HG03469 (cell line): Measurements from ENCODE around the gene EXOSC2.
"Not testable (repeated sequence)": the region's sequence is repeated elsewhere in the genome, so short reads cannot be mapped to it uniquely, and the experiment has no call there.

Experiments used
- ATAC-seq: cut with Tn5 transposase; IDR thresholded peaks from one replicate; pipeline ENCODE4 v1.9.1; 2021; ENCODE audit warnings: mild to moderate bottlenecking, moderate library complexity, moderate number of reproducible peaks; ENCODE audit not compliant: unreplicated experiment

Gene EXOSC2

DNA sequence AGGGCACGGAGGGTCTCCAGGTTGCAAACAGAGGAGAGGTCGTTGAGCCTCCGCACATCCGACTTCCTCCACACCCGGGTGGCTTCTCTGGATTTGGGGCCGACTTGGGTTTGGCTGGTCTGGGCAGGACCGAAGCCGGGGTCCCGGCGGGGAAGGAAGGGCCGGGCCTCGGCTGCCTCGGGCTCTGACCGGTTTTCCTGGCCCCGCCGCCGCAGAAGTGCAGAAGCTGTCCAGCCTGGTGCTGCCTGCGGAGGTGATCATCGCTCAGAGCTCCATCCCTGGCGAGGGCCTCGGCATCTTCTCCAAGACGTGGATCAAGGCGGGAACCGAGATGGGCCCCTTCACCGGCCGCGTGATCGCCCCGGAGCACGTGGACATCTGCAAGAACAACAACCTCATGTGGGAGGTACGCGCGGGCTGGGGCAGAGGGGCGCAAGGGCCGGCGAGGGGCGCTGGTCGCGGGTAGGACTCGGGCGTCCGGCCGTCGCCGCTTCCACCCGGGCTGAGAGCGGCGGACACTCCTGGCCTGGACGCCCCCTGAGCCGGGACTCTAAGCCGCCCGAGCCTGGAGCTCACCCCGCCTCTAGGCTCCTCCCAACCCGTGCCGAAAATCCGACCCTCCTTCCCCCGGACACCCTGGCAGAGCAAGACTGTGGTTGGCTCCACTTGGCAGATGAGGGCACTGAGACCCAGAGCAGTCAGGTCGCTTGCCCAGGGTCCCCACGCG, 27.0 kb upstream of the EXOSC2 start:
- no peak for ATAC-seq

DNA sequence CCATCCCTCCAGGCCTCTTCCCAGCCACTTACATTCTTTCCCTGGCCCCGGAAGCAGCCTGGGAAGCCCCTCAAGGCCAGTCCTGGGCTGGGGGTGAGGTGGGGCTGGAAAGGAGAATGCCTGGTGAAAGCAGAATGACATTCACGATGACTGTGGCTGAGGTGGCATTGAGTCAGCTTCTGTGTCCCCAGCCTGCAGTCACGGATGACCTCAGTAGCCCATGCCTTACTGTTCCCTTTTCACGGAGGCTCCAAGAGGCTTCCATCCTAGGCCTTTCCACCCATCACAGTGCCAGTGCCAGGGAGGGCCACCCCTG, 26.5 kb upstream of the EXOSC2 start:
- ATAC-seq, result no peak

DNA sequence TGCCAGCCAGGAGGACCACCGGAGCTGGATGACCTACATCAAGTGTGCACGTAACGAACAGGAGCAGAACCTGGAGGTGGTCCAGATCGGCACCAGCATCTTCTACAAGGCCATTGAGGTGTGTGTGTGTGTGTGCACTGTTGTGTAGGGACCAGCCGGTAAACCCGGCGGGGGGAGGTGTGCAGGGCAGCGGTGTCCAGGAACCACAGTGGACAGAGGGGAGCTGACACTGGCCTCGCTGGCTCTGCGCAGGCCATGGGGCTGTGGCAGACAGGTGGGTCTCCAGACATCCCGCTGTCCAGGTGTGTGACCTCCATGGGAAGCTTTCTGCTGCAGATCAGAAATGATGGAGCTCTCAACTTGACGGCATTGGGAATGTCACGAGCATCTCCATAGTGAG, 25.4 kb upstream of the EXOSC2 start:
- ATAC-seq, result no peak

DNA sequence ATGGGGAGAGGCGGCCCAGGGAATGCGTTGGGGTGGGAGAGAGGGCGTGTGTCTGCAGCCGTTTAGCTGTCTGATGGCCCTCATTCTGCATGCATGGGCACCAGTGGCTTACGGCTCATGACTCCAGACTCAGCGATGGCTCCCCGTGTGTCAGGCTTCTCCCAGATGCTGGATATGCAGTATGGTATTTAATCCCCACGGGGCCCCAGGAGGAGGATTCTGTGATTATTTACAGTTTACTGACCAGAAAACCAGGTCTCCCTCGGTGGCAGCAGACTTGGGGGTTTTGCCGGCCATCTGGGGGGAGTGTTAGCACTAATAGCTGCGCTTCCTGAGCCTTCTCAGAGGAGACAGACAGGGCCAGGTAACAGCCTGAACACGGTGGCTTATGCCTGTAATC, 24.9 kb upstream of the EXOSC2 start:
- no peak for ATAC-seq

DNA sequence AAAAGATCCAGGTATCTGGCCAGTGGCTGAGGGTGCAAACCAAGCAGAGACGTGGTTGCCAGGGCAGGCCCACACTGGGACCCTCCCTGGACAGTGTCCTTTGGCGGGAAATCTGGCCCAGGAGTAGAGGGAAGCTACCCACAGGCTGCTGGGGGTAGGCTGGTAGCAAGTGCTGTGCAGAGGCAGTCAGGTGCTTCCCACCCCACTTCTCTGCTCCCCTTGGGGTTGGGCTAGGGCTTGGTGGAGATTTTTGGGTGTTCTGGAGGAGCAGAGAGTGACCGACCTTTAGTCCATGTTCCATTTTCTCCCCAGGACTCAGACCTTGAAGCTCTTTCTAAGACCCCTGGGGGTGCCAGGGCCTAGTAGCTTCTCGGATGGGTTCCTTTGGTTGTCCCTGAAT, 23.6 kb upstream of the EXOSC2 start:
- no peak for ATAC-seq

DNA sequence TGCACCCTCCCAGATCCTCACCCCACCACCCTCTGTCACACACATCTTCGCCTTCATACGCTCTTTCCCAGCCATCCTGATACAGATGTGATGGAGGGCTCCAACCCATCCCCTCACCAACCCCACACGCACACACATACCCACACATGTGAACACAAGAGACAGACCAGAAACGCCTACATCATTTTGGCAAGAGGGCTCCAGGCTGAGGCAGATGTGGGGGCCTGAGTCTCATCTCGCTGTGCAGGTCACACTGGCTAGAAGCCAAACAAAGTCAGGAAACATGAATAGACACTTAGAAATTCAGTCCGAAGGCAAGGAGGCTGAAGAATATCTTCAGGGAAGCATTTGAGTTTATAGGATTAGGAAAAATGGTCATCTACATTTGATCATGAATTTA, 22.9 kb upstream of the EXOSC2 start:
- ATAC-seq, result no peak

DNA sequence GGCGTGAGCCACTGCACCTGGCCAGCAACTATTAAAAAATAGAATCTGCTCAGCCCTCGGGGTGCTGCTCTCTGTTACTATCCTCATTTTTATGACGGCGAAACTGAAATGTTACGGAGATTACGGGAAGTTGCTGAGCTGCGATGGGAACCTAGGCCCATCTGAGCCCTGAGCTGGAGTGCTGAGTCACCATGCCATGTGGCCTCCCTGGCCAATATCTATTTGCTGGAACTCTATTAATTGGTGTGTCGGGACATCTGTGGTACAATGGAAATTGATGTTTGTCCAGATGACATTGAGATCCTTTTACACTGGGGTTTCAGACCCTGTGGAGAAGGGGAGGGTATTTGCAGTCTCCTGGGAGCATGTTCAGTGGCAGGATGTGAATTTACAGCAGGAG, 21.1 kb upstream of the EXOSC2 start:
- ATAC-seq, result no peak

DNA sequence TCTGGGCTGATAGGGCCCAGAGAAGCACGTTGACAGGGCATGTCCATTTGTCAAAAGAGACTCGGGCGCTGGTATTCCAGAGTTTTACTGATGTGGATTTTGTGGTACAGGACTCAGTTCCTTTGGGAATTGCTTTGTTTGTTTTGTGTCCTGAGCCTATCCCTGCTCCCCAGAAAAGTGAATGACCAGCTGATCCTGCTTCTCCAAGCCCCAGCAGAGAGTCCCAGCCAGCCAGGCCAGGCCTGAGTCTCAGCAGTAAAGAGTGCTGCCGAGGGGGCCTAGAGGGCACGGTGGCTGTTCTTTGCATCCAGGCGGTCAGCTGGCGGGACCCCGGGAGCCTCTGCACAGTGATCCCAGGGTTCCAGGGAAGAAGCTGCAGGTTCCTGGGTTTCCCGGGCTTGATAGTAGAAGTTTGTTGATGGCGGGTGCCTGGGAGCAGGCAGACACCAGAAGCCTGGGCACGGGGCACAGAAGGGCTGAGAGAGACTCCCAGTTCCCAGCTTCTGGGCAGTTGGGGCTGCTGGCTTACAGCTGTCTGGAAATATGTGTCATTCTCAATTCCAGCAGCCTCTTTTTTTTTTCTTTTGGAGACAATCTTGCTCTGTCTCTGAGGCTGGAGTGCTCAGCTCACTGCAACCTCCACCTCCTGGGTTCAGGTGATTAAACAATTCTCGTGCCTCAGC, 20.5 kb upstream of the EXOSC2 start:
- ATAC-seq, result no peak

DNA sequence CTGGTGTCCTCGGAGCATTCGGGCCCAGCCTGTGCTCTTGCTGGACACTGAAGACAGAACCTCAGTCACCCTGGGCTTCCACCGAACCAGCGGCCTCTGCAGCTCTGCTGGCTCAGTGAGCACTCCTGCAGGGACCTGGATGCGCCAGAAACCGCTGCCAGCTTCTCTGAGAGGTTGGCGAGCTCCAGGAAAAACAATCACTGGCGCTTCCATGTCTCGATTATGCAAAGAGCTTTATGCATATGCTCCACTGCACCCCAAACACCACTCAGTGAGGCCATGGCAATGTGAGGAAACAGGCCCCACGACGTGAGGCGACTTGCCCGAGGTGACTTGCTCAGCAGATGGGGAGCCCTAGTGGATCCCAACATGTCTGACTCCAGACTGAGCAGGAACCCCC, 18.2 kb upstream of the EXOSC2 start:
- ATAC-seq, result no peak

DNA sequence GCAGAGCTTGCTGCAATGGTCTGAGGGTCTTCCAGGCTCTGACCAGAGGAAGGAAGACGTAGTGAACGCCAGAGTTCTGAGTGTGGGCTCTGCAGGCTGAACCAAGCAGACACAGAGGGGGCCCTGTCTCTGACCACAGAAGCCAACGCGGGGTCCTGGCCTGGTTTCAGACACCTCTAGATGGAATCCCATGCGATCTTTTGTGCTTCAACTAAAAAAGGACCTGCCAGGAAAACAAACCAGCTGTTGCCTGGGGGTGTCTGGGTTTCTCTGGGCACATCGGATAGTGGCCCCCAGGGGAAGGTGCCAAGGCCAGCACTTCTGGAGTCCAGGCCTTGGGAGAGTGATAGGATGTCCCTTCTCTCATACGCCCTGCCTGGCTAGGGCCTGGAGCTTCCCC, 16.3 kb upstream of the EXOSC2 start:
- ATAC-seq, result no peak

DNA sequence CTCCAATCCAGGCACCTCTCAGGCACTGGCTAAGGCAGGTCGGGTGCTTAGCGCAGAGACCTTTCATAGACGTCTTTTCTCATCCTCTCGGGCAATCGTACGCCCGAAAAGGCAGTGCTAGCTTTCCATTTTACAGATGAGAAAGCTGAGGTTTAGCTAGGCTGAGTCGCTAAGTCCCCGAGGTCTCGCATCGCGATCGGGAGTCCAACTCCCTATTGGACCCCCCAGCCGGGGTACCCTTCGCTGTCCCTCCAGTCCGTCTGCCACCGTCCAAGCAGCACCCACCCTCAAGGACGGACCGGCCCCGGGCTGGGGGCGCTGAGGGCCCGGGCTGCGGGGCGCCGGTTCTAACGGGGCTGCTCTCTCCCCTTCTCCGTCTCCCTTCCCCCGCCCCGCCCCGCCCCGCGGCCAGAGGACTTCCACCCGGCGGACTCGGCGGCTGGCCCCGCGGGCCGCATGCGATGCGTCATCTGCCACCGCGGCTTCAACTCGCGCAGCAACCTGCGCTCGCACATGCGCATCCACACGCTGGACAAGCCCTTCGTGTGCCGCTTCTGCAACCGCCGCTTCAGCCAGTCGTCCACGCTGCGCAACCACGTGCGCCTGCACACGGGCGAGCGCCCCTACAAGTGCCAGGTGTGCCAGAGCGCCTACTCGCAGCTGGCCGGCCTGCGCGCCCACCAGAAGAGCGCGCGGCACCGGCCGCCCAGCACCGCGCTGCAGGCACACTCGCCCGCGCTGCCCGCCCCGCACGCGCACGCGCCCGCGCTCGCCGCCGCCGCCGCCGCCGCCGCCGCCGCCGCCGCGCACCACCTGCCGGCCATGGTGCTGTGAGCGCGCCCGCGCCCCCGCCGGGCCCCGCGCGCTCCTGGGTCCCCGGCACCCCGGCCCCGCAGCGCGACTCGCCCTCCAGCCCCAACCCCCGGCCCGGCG, 12.5 kb upstream of the EXOSC2 start:
- no peak for ATAC-seq

DNA sequence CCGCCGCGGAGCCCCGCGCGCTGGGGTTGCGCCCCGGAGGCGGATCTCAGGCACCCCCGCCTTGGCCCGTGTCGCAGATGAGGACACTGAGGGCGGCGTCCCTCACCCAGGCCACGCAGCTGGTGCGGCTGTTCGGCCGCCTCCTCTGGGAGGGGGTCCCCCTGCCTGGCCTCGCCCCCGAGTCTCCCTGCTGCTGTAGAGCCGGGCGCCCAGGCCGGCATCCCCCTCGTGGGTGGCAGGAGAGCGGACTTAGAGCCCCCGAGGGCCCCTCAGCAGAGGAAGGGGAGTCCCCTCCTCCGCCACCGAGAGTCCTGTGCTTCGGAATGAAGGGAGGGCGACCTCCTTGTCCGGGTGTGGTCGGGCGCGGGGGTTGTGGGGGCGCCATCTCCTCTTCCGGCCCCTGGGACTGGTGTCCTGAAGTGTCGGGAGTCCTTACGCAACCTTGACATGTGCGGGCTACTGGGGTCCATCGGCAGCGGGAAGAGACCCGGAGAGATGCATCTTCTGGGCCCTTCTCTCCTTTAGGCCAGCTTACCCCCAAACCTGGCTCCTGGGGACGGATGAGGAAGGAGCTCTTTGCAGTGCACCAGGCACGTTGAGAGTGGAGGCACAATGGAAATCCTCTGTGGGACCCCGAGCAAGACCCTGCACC, 11.7 kb upstream of the EXOSC2 start:
- no peak for ATAC-seq

DNA sequence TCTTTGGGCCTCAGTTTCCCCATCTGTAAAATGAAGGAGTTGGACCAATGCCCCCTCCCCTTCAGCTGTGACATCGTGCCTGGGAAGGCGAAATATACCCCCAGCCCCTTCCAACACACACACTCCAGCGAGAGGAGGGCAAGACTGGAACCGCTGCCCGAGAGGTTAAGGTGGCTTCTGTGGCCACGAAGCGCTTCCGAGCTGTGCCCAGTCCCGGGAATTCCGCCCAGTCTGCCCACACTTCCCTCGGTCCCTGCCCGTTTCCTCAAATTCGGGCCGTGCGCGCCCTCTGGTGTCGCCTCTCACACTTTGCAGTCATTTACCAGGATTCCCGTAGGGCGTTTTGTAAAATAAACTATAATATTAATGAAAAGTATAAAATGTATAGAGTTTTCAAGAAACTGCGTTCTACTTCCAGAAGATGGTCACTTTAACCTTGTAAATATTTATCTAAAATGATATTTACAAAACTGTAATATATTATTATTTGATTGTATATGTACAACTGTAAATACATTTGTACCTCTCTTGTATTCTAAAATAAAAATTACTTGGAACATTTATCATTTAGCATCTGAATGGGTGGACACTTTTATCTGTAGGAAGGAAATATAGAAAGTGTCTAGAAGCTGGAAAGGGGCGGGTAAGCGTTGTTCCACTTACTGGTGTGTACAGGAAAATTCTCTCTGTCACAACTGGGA, 11.0 kb upstream of the EXOSC2 start:
- ATAC-seq, result no peak

DNA sequence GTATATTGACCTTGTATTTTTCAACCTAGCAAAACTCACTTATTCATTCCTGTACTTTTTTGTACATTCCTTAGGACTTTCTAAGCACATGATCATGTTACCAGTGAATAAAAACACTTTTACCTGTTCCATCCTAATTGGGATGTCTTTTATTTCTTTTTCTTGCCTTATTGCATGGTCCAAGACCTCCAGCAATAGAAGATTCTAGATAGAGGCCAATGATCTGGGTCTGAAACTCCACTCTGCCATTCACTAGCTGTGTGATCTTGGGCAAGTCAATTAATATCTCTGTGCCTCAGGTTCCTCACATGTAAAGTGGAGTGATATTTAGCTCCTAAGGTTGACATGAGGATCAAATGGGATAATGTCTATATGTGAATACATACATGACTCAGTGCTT, 8.5 kb upstream of the EXOSC2 start:
- ATAC-seq, result no peak

DNA sequence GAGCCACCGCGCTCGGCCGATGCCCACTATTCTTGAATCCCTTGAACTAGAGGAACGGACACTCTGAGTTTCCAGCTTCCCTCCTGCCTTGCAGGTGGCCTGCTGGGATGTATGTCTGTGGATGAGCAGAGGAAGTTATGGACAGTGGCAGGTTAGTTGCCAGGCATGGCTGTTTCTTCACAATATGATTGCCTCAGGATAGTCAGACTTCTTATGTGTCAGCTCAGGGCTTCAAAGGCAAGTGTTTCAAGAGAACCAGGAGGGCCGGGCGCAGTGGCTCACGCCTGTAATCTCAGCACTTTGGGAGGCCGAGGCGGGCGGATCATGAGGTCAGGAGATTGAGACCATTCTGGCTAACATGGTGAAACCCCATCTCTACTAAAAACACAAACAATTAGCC, 7.6 kb upstream of the EXOSC2 start:
- ATAC-seq, result not testable (repeated sequence)

DNA sequence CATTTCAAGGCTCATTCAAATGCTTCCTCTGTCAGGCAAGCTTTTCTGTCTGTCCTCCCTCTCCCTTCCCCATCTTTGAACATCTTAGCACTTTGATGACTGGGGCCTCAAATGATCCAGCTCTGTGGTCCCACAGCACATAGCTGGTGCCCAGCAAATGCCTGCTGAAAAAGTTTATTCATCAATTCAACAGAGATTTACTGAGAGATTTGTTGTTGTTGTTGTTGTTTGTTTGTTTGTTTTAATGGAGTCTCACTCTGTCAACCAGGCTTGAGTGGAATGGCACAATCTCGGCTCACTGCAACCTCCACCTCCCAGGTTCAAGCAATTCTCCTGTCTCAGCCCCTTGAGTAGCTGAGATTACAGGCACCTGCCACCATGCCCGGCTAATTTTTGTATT, 6.0 kb upstream of the EXOSC2 start:
- no peak for ATAC-seq

DNA sequence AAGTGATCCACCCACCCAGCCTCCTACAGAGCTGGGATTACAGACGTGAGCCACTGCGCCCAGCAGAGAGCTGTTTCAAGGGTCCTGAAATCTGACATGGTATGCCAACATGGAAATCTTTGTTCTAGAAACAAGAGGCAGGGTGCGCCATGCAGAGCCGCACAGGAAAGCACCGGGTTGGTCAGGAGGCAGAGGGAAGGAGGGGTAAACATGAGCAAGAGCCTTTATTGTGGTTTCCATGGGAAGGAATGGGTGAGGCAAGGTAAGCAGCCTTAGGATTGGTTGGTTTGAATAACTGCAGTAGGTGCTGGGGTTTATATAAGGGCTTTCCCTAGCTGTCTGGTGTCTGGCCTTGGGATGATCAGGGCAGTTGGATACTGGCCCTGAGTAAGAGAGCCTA, 5.5 kb upstream of the EXOSC2 start:
- ATAC-seq, result no peak

DNA sequence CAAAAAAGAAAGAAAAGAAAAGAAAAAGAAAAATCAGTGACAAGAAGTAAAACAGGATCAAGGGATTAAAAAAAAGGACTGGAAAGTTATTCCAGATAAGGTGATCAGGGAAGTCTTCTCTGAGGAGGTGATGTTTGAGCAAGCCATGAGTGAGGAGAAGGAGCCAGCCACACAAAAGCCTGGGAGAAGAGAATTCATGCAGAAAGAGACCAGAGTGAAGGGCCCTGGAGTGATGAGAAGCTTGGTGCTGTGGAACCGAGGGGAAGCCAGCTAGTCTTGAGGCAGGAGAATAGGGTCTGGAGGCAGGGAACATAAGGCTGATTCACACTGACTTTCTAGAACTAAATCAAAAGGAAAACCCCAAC, 4.0 kb upstream of the EXOSC2 start:
- ATAC-seq, result no peak

DNA sequence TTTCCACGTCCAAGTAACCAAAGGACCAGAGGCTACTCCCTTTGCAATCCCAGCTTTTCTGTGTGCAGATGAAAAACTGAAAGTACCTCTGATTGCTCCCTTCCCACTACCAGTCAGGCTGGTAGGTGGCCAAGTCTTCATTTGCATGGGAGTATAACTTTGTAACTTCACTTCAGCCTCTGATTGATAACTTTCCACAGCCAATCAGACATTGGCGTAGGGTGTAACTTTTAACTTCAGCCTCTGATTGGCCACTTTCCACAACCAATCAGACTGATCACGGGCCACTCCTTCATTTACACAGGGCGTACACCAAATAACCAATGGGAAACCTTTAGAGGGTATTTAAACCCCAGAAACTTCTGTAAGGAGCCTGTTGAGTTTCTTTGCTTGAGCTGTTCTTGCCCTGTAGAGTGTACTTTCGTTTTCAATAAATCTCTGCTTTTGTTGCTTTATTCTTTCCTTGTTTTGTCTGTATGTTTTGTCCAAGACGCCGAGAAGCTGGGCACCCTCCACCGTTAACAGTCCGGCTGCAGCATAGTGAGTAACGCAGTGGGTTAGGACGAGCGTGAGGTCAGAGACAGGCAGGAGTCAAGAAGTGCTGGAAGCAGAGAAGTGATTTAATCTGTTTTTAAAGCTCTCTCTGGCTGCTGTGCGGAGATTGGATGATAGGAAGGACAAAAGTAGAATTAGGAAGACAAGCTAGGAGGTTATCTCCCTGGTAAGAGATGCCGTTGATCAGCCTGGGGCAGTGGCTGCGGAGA, 3.5 kb upstream of the EXOSC2 start:
- ATAC-seq, result no peak

DNA sequence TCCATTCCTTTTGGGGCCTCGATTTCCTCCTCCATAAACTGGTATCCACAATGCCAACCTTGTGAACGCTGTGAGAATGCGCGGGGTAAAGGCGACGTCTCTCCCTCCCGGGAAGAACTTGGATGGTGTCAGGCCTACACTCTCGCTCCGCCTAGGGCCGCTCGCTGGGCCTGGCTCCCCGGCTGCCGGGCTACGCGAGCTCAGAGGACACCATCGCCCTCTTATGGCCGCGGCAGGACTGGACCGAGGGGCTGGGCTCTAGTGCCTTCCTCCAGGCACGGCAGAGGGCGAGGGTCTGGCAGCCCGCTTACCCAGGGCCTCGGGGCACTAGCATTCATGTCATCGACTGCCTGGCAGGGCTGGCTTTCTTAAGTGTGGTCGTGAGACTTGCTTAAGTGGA, 1.3 kb upstream of the EXOSC2 start:
- no peak for ATAC-seq
